ENCODE results near the gene LRRC27.
A peak's percentile ranks its signal among the peaks of the same experiment; 100 is the strongest.
"Not testable (repeated sequence)": the region's sequence is repeated elsewhere in the genome, so short reads cannot be mapped to it uniquely, and the experiment has no call there.

The LRRC27 gene

GRCh38 chr10:132316133-132316532, 15.9 kb upstream of the LRRC27 start:
- DNase-seq, result no peak

- not testable (repeated sequence) for DNase-seq
Observed at GRCh38 chr10:132317477-132317876, 14.5 kb upstream of the LRRC27 start.

GRCh38 chr10:132319853-132320653, 11.9 kb upstream of the LRRC27 start:
- no peak for DNase-seq

GRCh38 chr10:132320654-132321469, 11.1 kb upstream of the LRRC27 start:
- DNase-seq, result no peak

GRCh38 chr10:132321726-132322125, 10.3 kb upstream of the LRRC27 start:
- no peak for DNase-seq

- no peak for DNase-seq
Observed at GRCh38 chr10:132322586-132323048, 9.4 kb upstream of the LRRC27 start.

- DNase-seq, result no peak
Observed at GRCh38 chr10:132324186-132324585, 7.8 kb upstream of the LRRC27 start.

- DNase-seq, result no peak
Observed at GRCh38 chr10:132326344-132326889, 5.6 kb upstream of the LRRC27 start.

GRCh38 chr10:132326925-132327324, 5.1 kb upstream of the LRRC27 start:
- DNase-seq, result no peak

- no peak for DNase-seq
Observed at GRCh38 chr10:132328106-132328505, 3.9 kb upstream of the LRRC27 start.

- no peak for DNase-seq
Observed at GRCh38 chr10:132328738-132329137, 3.3 kb upstream of the LRRC27 start.

GRCh38 chr10:132329565-132330485, 2.2 kb upstream of the LRRC27 start:
- DNase-seq, result peak; percentile 75

GRCh38 chr10:132330486-132330833, 1.5 kb upstream of the LRRC27 start:
- no peak for DNase-seq

- DNase-seq, result no peak
Observed at GRCh38 chr10:132332433-132332754, 401 bp downstream of the LRRC27 start.

- DNase-seq, result no peak
Observed at GRCh38 chr10:132333386-132333785, 1.4 kb downstream of the LRRC27 start.

- no peak for DNase-seq
Observed at GRCh38 chr10:132334631-132335188, 2.7 kb downstream of the LRRC27 start.

- no peak for DNase-seq
Observed at GRCh38 chr10:132335189-132336063, 3.4 kb downstream of the LRRC27 start.

- no peak for DNase-seq
Observed at GRCh38 chr10:132336064-132336746, 4.2 kb downstream of the LRRC27 start.

- no peak for DNase-seq
Observed at GRCh38 chr10:132336919-132337407, 5.0 kb downstream of the LRRC27 start.

- DNase-seq, result not testable (repeated sequence)
Observed at GRCh38 chr10:132337854-132338253, 5.9 kb downstream of the LRRC27 start.

GRCh38 chr10:132338876-132339275, 6.9 kb downstream of the LRRC27 start:
- DNase-seq, result no peak

Data from islet precursor cell (in vitro differentiated cells).